ENCODE data around the gene MOGAT1. TPM values are rescaled to one million over a fixed set of nuclear protein-coding genes. Genes with fewer than 3 reads are reported as not detected.

MOGAT1 gene
- total RNA-seq, 1 experiment from 2014 or later: 0.22 TPM

- TF ChIP-seq EGR1 (IDR thresholded peaks at IDR 0.05; ENCODE audit: low read depth) (no peak), ATF3 (IDR thresholded peaks at IDR 0.05) (no peak), JUND (IDR thresholded peaks at IDR 0.05) (no peak), REST (IDR thresholded peaks at IDR 0.05; ENCODE audit: low read depth) (no peak), ELF1 (IDR thresholded peaks at IDR 0.05; ENCODE audit: borderline replicate concordance, low read depth) (no peak), MAX (IDR thresholded peaks at IDR 0.05) (no peak), SRF (IDR thresholded peaks at IDR 0.05; ENCODE audit: low read depth) (no peak), EZH2 (IDR thresholded peaks at IDR 0.05) (no peak), CTCF (IDR thresholded peaks at IDR 0.05 in 2 of 3, conservative IDR thresholded peaks at IDR 0.05 in 1 of 3; ENCODE audit: borderline replicate concordance in 1 of 3, insufficient read depth in 1 of 3, low read depth in 2 of 3, low read length in 2 of 3) (no peak), SIN3A (IDR thresholded peaks at IDR 0.05; ENCODE audit: low read depth) (no peak)
- no peaks in the 10 kb centered on the region for H3K79me2 ChIP-seq (ENCODE audit: insufficient read depth, low read length)
- CTCF ChIA-PET: no interaction called here
- POLR2A ChIA-PET: no interaction called here
- no peaks in the 10 kb centered on the region for H3K4me1 ChIP-seq (ENCODE audit: control insufficient read depth in 1 of 2, insufficient read depth in 2 of 2, low read length in 2 of 2)
- H4K20me1 ChIP-seq (ENCODE audit: insufficient read depth): no peaks in the 10 kb centered on the region
- no peak overlapping the region for H3K4me3 ChIP-seq (replicated peaks in 1 of 2; ENCODE audit: low read depth in 1 of 2, low read length in 2 of 2)
- H3K36me3 ChIP-seq (ENCODE audit: control insufficient read depth in 1 of 2, insufficient read depth in 2 of 2, low read length in 2 of 2): no peaks in the 10 kb centered on the region
- no peak for DNase-seq (ENCODE audit: low read depth, low spot score)
- no peak overlapping the region for H3K27ac ChIP-seq (ENCODE audit: low read depth, low read length)
- H2AFZ ChIP-seq (ENCODE audit: low read depth, low read length, poor library complexity, severe bottlenecking): no peak overlapping the region
- no peak overlapping the region for H3K4me2 ChIP-seq (ENCODE audit: low read length)
- no TSS peak for BruUV-seq (replicated peaks)
- RAD21 ChIA-PET (ENCODE audit: low non-redundant PET in 1 of 2, low total read pairs in 2 of 2, uncharacterized antibody in 2 of 2, unreplicated experiment in 2 of 2): no interaction called here
- H3K9me3 ChIP-seq (ENCODE audit: control insufficient read depth in 1 of 2, insufficient read depth in 1 of 2, low read depth in 1 of 2, low read length in 2 of 2): no peaks in the 10 kb centered on the region
- intact Hi-C loops (cut with micrococcal nuclease): no loop called here
- no peaks in the 10 kb centered on the region for H3K9me2 ChIP-seq (ENCODE audit: insufficient read depth)
- H3K9ac ChIP-seq (ENCODE audit: low read length): no peak overlapping the region
- H3K27me3 ChIP-seq (ENCODE audit: insufficient read depth, low read length): no peaks in the 10 kb centered on the region
- ATAC-seq: no peak
Measured at GRCh38 chr2:222698276-222698675, 26.8 kb downstream of the MOGAT1 start.

Measured in HCT116 (cell line).